ENCODE data around the gene STAT6. TPM values are rescaled to one million over a fixed set of nuclear protein-coding genes. Genes with fewer than 3 reads are reported as not detected.

Gene STAT6
- total and polyA plus RNA-seq, 2 donors (not counting 3 experiments of a cell fraction or from before 2014, with no cell fraction given): 136 to 147 TPM

GRCh38 chr12:57092876-57093414 is 18.2 kb downstream of the STAT6 start:
- intact Hi-C loops (cut with micrococcal nuclease): loop anchor here (1.0 kb wide), 2 partner anchors 19 to 24 kb away; no protein-coding TSS in a partner anchor
- no peak for FAIRE-seq
- H3K36me3 ChIP-seq (ENCODE audit: control insufficient read depth in 2 of 2, extremely low read depth in 1 of 2, insufficient read depth in 2 of 2, low read length in 2 of 2): peaks cover 4 to 42% of the 10 kb centered on the region in 2 experiments
- H3K4me3 ChIP-seq (replicated peaks in 1 of 3; ENCODE audit: insufficient read depth in 1 of 3, low read depth in 1 of 3, low read length in 3 of 3): no peak overlapping the region
- H3K79me2 ChIP-seq (ENCODE audit: control insufficient read depth, insufficient read depth, low read length): peaks cover 16% of the 10 kb centered on the region
- dilution Hi-C loops (cut with MboI; ENCODE audit: extremely low pct_ligation_motif_present, low sequenced_read_pairs): no loop called here
- H3K9me1 ChIP-seq (replicated peaks; ENCODE audit: control insufficient read depth, extremely low read depth, insufficient read depth, low read length): no peaks in the 10 kb centered on the region
- DNase-seq (ENCODE audit: low read depth, low spot score): no peak
- no peak overlapping the region for H2AFZ ChIP-seq (ENCODE audit: low read depth, low read length)
- no TSS peak for BruUV-seq (replicated peaks)
- H3K9ac ChIP-seq (replicated peaks; ENCODE audit: extremely low read depth, insufficient read depth, low read length): no peak overlapping the region
- ChIA-PET POLR2A (interaction anchor here (1.0 to 2.0 kb wide), 2 partner anchors 14 to 19 kb away, joined by 3 to 5 read pairs; partner anchors contain the start of gene NEMP1), CTCF (interaction anchor here (1.3 to 14.4 kb wide), 4 partner anchors 15 to 81 kb away, joined by 4 to 158 read pairs (median 66); partner anchors contain the start of genes NEMP1 and STAT6)
- H3K9me3 ChIP-seq (replicated peaks; ENCODE audit: control insufficient read depth, insufficient read depth, low read length): no peaks in the 10 kb centered on the region
- no peak overlapping the region for H3K4me2 ChIP-seq (ENCODE audit: insufficient read depth, low read length)
- H3K27ac ChIP-seq (ENCODE audit: insufficient read depth, low read depth, low read length): no peak overlapping the region
- TF ChIP-seq POLR2A (IDR thresholded peaks at IDR 0.05; ENCODE audit: low read depth, low read length) (no peak), JUN (IDR thresholded peaks at IDR 0.05; ENCODE audit: borderline replicate concordance, insufficient read depth, insufficient read length, low read depth) (no peak), FOS (IDR thresholded peaks at IDR 0.05; ENCODE audit: borderline replicate concordance, insufficient read depth, low read length) (no peak), EZH2 (IDR thresholded peaks at IDR 0.05; ENCODE audit: borderline replicate concordance, low read depth, low read length, severe bottlenecking) (no peak), MAX (IDR thresholded peaks at IDR 0.05; ENCODE audit: insufficient read depth, insufficient read length) (no peak), POLR2AphosphoS5 (IDR thresholded peaks at IDR 0.05; ENCODE audit: insufficient read depth, low read depth, low read length) (no peak), MYC (IDR thresholded peaks at IDR 0.05; ENCODE audit: low read depth, low read length) (no peak), GATA2 (IDR thresholded peaks at IDR 0.05; ENCODE audit: insufficient read depth, insufficient read length, low read depth, low read length) (no peak)
- TF ChIP-seq, protein P1, sequence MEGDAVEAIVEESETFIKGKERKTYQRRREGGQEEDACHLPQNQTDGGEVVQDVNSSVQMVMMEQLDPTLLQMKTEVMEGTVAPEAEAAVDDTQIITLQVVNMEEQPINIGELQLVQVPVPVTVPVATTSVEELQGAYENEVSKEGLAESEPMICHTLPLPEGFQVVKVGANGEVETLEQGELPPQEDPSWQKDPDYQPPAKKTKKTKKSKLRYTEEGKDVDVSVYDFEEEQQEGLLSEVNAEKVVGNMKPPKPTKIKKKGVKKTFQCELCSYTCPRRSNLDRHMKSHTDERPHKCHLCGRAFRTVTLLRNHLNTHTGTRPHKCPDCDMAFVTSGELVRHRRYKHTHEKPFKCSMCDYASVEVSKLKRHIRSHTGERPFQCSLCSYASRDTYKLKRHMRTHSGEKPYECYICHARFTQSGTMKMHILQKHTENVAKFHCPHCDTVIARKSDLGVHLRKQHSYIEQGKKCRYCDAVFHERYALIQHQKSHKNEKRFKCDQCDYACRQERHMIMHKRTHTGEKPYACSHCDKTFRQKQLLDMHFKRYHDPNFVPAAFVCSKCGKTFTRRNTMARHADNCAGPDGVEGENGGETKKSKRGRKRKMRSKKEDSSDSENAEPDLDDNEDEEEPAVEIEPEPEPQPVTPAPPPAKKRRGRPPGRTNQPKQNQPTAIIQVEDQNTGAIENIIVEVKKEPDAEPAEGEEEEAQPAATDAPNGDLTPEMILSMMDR (IDR thresholded peaks at IDR 0.05; ENCODE audit: extremely low read depth in 1 of 2, insufficient read depth in 1 of 2, low read depth in 1 of 2, low read length in 2 of 2): no peak
- peaks cover 13% of the 10 kb centered on the region for H3K4me1 ChIP-seq (ENCODE audit: control insufficient read depth, extremely low read depth, insufficient read depth, low read length)
- no peaks in the 10 kb centered on the region for H4K20me1 ChIP-seq (replicated peaks; ENCODE audit: control insufficient read depth, extremely low read depth, insufficient read depth, low read length)
- H3K27me3 ChIP-seq (ENCODE audit: control insufficient read depth in 2 of 2, insufficient read depth in 2 of 2, low read length in 2 of 2): no peaks in the 10 kb centered on the region

Data from endothelial cell of umbilical vein (primary cell).